ENCODE measurements around the gene MVB12B. TPM values are rescaled to one million over a fixed set of nuclear protein-coding genes. Genes with fewer than 3 reads are reported as not detected.
"Not testable (repeated sequence)": the region's sequence is repeated elsewhere in the genome, so short reads cannot be mapped to it uniquely, and the experiment has no call there.

The MVB12B gene
- total RNA-seq, 2 donors from 2014 or later, result 9.8 to 15.8 TPM

DNA sequence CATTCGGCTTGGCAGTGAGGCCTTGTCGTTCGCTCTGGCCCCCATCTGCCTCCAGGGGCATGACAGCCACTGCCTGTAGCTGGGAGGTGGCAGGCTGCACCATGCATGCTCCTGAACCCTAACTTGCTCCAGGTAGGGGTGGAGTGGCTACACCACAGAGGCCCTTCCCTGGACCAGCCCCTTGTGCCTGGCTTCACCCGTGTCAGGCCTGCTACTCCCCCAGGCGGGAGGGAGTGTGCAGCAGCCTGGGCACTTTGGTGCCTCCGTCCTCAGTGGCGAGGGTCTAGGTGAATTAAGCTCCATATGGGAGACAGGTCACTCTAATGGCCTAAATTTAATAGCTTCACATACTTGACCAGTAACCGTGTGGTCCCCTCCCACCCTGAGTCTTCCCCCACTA, 227.7 kb downstream of the MVB12B start:
- Histone ChIP-seq H3K4me3 (no peak overlapping the region), H3K9me3 (no peaks in the 10 kb centered on the region), H3K27ac (no peak overlapping the region), H3K9ac (ENCODE audit: low read depth in 2 of 2, low read length in 2 of 2) (no peak overlapping the region), H3K27me3 (no peaks in the 10 kb centered on the region), H3K4me1 (no peaks in the 10 kb centered on the region), H3K36me3 (no peaks in the 10 kb centered on the region)
- no peak for DNase-seq
- TF ChIP-seq, protein P1, sequence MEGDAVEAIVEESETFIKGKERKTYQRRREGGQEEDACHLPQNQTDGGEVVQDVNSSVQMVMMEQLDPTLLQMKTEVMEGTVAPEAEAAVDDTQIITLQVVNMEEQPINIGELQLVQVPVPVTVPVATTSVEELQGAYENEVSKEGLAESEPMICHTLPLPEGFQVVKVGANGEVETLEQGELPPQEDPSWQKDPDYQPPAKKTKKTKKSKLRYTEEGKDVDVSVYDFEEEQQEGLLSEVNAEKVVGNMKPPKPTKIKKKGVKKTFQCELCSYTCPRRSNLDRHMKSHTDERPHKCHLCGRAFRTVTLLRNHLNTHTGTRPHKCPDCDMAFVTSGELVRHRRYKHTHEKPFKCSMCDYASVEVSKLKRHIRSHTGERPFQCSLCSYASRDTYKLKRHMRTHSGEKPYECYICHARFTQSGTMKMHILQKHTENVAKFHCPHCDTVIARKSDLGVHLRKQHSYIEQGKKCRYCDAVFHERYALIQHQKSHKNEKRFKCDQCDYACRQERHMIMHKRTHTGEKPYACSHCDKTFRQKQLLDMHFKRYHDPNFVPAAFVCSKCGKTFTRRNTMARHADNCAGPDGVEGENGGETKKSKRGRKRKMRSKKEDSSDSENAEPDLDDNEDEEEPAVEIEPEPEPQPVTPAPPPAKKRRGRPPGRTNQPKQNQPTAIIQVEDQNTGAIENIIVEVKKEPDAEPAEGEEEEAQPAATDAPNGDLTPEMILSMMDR (IDR thresholded peaks at IDR 0.05), result no peak
- intact Hi-C loops (cut with DNase I), result no loop called here

DNA sequence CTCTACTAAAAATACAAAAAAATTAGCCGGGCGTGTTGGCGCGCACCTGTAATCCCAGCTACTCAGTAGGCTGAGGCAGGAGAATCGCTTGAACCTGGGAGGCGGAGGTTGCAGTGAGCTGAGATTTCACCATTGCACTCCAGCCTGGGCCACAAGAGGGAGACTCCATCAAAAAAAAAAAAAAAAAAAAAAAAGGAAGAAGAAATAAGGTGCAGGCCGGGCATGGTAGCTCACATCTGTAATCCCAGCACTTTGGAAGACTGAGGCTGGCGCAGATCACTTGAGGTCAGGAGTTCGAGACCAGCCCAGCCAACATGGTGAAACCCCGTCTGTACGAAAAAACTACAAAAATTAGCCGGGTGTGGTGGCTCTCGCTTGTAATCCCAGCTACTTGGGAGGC, 228.8 kb downstream of the MVB12B start:
- intact Hi-C loops (cut with DNase I); H3K4me1 ChIP-seq; H3K9me3 ChIP-seq; H3K9ac ChIP-seq (ENCODE audit: low read depth in 2 of 2, low read length in 2 of 2); H3K36me3 ChIP-seq; H3K4me3 ChIP-seq; DNase-seq; H3K27me3 ChIP-seq; H3K27ac ChIP-seq: not testable (repeated sequence)
